OCI-LY7 (cell line): ENCODE results near the gene SEZ6L2.

ENCODE experiments used
- EZH2phosphoT487 ChIP-seq: fragments of 200-600 bp; sonication (generic); IDR thresholded peaks from 2 replicates; pipeline ENCODE4 v1.6.1; 2018; ENCODE audit warnings: low read depth, borderline replicate concordance, mild to moderate bottlenecking, mixed run types, antibody characterized with exemption, low read length, moderate library complexity, mixed read lengths
- TF ChIP-seq, protein P1 (sequence below): fragments of 200-600 bp; sonication (generic); conservative IDR thresholded peaks from 2 replicates; pipeline ENCODE4 v1.5.1; 2014; ENCODE audit warnings: mild to moderate bottlenecking, antibody characterized with exemption, low read length, moderate library complexity, mixed read lengths

DNA sequence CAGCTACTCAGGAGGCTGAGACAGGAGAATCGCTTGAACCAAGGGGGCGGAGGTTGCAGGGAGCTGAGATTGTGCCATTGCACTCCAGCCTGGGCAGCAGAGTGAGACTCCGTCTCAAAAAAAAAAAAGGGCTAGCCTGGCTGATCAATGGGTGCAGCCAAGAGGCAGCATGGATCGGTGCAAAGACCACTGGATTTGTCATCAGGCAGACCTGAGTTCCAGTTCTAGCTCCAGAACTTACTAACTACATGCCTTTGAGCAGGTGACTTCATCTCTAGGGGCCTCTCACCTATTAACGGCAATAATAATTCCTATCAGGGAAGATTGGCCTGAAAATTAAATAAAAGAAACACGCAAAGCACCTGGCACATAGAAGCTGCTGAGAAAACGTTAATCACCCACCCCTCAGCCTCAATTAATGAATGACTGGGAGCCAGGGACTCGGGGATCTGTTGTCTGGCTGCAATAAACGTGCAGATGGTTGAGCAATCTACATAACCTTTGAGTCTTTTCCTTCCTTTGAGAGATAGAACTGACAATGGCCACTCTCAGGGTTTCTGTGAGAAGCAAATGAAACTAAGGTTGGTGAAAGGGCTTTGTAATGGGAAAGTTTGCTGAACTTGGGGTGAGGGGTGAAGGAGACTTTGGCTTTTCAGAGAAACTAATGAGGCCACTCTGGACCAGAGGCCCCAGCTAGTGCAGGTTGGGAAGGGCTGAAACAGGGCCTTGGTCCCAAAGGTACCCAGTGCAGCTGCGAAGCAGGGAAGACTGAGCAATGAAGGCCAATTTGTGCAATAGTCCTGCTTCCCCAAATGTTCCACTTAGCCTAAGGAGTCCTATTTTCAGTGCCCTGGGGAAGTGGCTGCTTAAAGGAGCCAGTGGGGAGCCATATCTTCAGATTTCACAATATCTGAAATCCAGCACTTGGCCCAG is 7.6 kb downstream of the SEZ6L2 start:
- TF ChIP-seq, protein P1, sequence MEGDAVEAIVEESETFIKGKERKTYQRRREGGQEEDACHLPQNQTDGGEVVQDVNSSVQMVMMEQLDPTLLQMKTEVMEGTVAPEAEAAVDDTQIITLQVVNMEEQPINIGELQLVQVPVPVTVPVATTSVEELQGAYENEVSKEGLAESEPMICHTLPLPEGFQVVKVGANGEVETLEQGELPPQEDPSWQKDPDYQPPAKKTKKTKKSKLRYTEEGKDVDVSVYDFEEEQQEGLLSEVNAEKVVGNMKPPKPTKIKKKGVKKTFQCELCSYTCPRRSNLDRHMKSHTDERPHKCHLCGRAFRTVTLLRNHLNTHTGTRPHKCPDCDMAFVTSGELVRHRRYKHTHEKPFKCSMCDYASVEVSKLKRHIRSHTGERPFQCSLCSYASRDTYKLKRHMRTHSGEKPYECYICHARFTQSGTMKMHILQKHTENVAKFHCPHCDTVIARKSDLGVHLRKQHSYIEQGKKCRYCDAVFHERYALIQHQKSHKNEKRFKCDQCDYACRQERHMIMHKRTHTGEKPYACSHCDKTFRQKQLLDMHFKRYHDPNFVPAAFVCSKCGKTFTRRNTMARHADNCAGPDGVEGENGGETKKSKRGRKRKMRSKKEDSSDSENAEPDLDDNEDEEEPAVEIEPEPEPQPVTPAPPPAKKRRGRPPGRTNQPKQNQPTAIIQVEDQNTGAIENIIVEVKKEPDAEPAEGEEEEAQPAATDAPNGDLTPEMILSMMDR = no peak
- TF ChIP-seq EZH2phosphoT487 = no peak
